DMS153 treated with DMSO at 0.1 percent for 48 hours (cell line): ENCODE results near the gene KSR1.
"Not testable (repeated sequence)": the region's sequence is repeated elsewhere in the genome, so short reads cannot be mapped to it uniquely, and the experiment has no call there.

ENCODE experiments used
- DNase-seq: peaks from one replicate; lab custom pipeline; 2025; ENCODE audit not compliant: unreplicated experiment; lab: John Stamatoyannopoulos, UW

KSR1 gene

GRCh38 chr17:27426471-27426870 is 29.8 kb upstream of the KSR1 start:
- DNase-seq: not testable (repeated sequence)

- DNase-seq: not testable (repeated sequence)
These were observed 28.9 kb upstream of the KSR1 start for GRCh38 chr17:27427166-27427862.

GRCh38 chr17:27428781-27429505 is 27.3 kb upstream of the KSR1 start:
- DNase-seq: no peak

GRCh38 chr17:27429666-27430382 is 26.4 kb upstream of the KSR1 start:
- DNase-seq: no peak

GRCh38 chr17:27430383-27430840 is 25.8 kb upstream of the KSR1 start:
- no peak for DNase-seq

- DNase-seq: no peak
These were observed 25.3 kb upstream of the KSR1 start for GRCh38 chr17:27430882-27431491.

- no peak for DNase-seq
These were observed 22.7 kb upstream of the KSR1 start for GRCh38 chr17:27433521-27433920.

- DNase-seq: not testable (repeated sequence)
These were observed 20.7 kb upstream of the KSR1 start for GRCh38 chr17:27435431-27436070.

- no peak for DNase-seq
These were observed 17.8 kb upstream of the KSR1 start for GRCh38 chr17:27438348-27438998.

- DNase-seq: no peak
These were observed 16.9 kb upstream of the KSR1 start for GRCh38 chr17:27439342-27439741.

GRCh38 chr17:27442702-27443101 is 13.5 kb upstream of the KSR1 start:
- no peak for DNase-seq

GRCh38 chr17:27443491-27443890 is 12.8 kb upstream of the KSR1 start:
- no peak for DNase-seq

- no peak for DNase-seq
These were observed 10.3 kb upstream of the KSR1 start for GRCh38 chr17:27445971-27446370.

GRCh38 chr17:27446569-27447301 is 9.5 kb upstream of the KSR1 start:
- DNase-seq: no peak

GRCh38 chr17:27448534-27448933 is 7.7 kb upstream of the KSR1 start:
- not testable (repeated sequence) for DNase-seq

GRCh38 chr17:27449541-27449940 is 6.7 kb upstream of the KSR1 start:
- DNase-seq: no peak

GRCh38 chr17:27449988-27450387 is 6.3 kb upstream of the KSR1 start:
- DNase-seq: no peak

GRCh38 chr17:27450416-27450815 is 5.8 kb upstream of the KSR1 start:
- no peak for DNase-seq

- DNase-seq: no peak
These were observed 4.3 kb upstream of the KSR1 start for GRCh38 chr17:27451906-27452305.

- DNase-seq: no peak
These were observed 3.4 kb upstream of the KSR1 start for GRCh38 chr17:27452828-27453227.
